ENCODE data around the gene SIGLEC9. TPM values are rescaled to one million over a fixed set of nuclear protein-coding genes. Genes with fewer than 3 reads are reported as not detected.

SIGLEC9 gene
- total RNA-seq, 1 experiment from 2014 or later, result not detected

DNA sequence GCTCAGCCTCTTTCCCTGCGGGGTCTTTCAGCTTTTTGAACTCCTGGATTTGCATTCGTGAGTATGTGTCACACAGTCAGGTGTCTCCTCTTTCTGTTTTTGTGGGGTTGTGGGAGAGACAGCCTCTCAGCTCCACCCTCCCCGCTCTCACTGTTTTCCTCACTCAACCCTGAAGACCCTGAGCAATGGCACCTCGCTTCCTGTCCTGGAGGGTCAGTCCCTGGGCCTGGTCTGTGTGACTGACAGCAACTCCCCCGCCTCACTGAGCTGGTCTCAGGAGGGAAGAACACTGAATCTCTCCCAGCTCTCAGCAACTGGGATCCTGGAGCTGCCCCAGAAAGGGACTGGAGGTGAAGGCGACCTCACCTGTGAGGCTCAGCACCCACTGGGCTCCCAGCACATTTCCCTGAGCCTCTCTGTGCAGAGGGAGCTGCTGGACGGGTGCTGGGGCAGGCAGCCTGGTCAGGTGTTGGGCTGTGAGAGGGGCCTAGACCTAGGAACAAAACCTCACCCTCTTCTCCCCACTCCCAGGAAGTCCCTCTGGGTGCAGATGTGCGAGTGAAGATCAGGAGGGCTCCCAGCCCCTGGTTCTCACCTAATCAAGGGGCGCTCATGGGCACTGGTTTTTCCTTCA is 13.2 kb downstream of the SIGLEC9 start:
- POLR2A ChIA-PET, result no interaction called here
- H3K4me1 Mint-ChIP-seq, result peaks cover 25% of the 10 kb centered on the region
- no peaks in the 10 kb centered on the region for H3K9me3 Mint-ChIP-seq
- DNase-seq (ENCODE audit: low spot score), result no peak
- H3K27me3 Mint-ChIP-seq (ENCODE audit: low read depth), result peaks cover 9% of the 10 kb centered on the region
- no peak overlapping the region for H3K27ac Mint-ChIP-seq
- no peak overlapping the region for H3K4me3 Mint-ChIP-seq
- TF ChIP-seq, protein P1, sequence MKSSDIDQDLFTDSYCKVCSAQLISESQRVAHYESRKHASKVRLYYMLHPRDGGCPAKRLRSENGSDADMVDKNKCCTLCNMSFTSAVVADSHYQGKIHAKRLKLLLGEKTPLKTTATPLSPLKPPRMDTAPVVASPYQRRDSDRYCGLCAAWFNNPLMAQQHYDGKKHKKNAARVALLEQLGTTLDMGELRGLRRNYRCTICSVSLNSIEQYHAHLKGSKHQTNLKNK (CRISPR knock-in tag; IDR thresholded peaks at IDR 0.05), result no peak
- TF ChIP-seq, protein P2, sequence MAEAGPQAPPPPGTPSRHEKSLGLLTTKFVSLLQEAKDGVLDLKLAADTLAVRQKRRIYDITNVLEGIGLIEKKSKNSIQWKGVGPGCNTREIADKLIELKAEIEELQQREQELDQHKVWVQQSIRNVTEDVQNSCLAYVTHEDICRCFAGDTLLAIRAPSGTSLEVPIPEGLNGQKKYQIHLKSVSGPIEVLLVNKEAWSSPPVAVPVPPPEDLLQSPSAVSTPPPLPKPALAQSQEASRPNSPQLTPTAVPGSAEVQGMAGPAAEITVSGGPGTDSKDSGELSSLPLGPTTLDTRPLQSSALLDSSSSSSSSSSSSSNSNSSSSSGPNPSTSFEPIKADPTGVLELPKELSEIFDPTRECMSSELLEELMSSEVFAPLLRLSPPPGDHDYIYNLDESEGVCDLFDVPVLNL (CRISPR knock-in tag; IDR thresholded peaks at IDR 0.05; ENCODE audit: borderline replicate concordance, low read depth), result no peak
- TF ChIP-seq ETV6 (CRISPR knock-in tag; IDR thresholded peaks at IDR 0.05), result no peak
- TF ChIP-seq GABPB1 (CRISPR knock-in tag; IDR thresholded peaks at IDR 0.05), result no peak
- no peak for TF ChIP-seq ZNF423 (CRISPR knock-in tag; IDR thresholded peaks at IDR 0.05)
- TF ChIP-seq ESRRA (CRISPR knock-in tag; IDR thresholded peaks at IDR 0.05; ENCODE audit: borderline replicate concordance), result no peak
- TF ChIP-seq SP1 (CRISPR knock-in tag; conservative IDR thresholded peaks at IDR 0.05), result no peak
- no peak for TF ChIP-seq RELA (CRISPR knock-in tag; IDR thresholded peaks at IDR 0.05; ENCODE audit: borderline replicate concordance)
- TF ChIP-seq ZNF219 (CRISPR knock-in tag; IDR thresholded peaks at IDR 0.05; ENCODE audit: borderline replicate concordance), result no peak
- TF ChIP-seq FOXP1 (CRISPR knock-in tag; IDR thresholded peaks at IDR 0.05; ENCODE audit: borderline replicate concordance), result no peak
- no peaks in the 10 kb centered on the region for H3K36me3 Mint-ChIP-seq
- CTCF ChIA-PET, result interaction anchor here (0.6 to 1.1 kb wide), 4 partner anchors 20 to 523 kb away, joined by 3 to 4 read pairs (median 4); no protein-coding TSS in a partner anchor
- ATAC-seq, result no peak

DNA sequence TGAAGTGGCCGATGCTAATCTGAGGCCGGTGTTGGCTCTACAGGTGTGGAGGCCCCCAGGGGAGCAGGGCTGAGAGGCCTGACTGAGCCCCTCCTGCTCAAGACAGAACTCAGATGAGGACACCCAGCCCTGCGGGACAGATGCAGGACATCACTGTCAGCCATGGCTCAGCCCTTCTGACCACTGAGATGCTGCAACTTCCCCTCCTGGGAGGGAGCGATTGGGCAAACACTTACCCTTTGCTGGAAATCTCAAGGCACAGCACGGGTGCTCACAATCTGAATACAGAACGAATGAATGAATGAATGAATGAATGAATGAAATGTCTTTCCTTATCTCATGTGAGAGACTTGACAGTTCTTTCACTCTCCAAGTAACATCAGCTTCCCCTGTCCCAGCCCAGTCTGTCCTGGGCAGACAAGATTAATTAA is 13.9 kb downstream of the SIGLEC9 start:
- no peak overlapping the region for H3K27ac Mint-ChIP-seq
- CTCF ChIA-PET, result interaction anchor here (1.0 to 1.1 kb wide), 3 partner anchors 27 to 523 kb away, joined by 3 to 4 read pairs (median 4); no protein-coding TSS in a partner anchor
- TF ChIP-seq, protein P3, sequence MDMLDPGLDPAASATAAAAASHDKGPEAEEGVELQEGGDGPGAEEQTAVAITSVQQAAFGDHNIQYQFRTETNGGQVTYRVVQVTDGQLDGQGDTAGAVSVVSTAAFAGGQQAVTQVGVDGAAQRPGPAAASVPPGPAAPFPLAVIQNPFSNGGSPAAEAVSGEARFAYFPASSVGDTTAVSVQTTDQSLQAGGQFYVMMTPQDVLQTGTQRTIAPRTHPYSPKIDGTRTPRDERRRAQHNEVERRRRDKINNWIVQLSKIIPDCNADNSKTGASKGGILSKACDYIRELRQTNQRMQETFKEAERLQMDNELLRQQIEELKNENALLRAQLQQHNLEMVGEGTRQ (CRISPR knock-in tag; IDR thresholded peaks at IDR 0.05), result no peak
- no peak for TF ChIP-seq GABPB1 (CRISPR knock-in tag; IDR thresholded peaks at IDR 0.05)
- no peak for TF ChIP-seq ZNF263 (CRISPR knock-in tag; IDR thresholded peaks at IDR 0.05; ENCODE audit: low read depth)
- TF ChIP-seq ETV6 (CRISPR knock-in tag; IDR thresholded peaks at IDR 0.05), result no peak
- TF ChIP-seq, protein P4, sequence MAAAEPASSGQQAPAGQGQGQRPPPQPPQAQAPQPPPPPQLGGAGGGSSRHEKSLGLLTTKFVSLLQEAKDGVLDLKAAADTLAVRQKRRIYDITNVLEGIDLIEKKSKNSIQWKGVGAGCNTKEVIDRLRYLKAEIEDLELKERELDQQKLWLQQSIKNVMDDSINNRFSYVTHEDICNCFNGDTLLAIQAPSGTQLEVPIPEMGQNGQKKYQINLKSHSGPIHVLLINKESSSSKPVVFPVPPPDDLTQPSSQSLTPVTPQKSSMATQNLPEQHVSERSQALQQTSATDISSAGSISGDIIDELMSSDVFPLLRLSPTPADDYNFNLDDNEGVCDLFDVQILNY (CRISPR knock-in tag; IDR thresholded peaks at IDR 0.05), result no peak
- TF ChIP-seq SOX15 (CRISPR knock-in tag; IDR thresholded peaks at IDR 0.05), result no peak
- TF ChIP-seq, protein P5, sequence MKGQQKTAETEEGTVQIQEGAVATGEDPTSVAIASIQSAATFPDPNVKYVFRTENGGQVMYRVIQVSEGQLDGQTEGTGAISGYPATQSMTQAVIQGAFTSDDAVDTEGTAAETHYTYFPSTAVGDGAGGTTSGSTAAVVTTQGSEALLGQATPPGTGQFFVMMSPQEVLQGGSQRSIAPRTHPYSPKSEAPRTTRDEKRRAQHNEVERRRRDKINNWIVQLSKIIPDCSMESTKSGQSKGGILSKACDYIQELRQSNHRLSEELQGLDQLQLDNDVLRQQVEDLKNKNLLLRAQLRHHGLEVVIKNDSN (CRISPR knock-in tag; IDR thresholded peaks at IDR 0.05), result no peak
- TF ChIP-seq, protein P6, sequence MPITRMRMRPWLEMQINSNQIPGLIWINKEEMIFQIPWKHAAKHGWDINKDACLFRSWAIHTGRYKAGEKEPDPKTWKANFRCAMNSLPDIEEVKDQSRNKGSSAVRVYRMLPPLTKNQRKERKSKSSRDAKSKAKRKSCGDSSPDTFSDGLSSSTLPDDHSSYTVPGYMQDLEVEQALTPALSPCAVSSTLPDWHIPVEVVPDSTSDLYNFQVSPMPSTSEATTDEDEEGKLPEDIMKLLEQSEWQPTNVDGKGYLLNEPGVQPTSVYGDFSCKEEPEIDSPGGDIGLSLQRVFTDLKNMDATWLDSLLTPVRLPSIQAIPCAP (CRISPR knock-in tag; IDR thresholded peaks at IDR 0.05), result no peak
- TF ChIP-seq ZNF121 (CRISPR knock-in tag; IDR thresholded peaks at IDR 0.05), result no peak
- TF ChIP-seq FOXP1 (CRISPR knock-in tag; IDR thresholded peaks at IDR 0.05; ENCODE audit: borderline replicate concordance), result no peak
- TF ChIP-seq, protein P7, sequence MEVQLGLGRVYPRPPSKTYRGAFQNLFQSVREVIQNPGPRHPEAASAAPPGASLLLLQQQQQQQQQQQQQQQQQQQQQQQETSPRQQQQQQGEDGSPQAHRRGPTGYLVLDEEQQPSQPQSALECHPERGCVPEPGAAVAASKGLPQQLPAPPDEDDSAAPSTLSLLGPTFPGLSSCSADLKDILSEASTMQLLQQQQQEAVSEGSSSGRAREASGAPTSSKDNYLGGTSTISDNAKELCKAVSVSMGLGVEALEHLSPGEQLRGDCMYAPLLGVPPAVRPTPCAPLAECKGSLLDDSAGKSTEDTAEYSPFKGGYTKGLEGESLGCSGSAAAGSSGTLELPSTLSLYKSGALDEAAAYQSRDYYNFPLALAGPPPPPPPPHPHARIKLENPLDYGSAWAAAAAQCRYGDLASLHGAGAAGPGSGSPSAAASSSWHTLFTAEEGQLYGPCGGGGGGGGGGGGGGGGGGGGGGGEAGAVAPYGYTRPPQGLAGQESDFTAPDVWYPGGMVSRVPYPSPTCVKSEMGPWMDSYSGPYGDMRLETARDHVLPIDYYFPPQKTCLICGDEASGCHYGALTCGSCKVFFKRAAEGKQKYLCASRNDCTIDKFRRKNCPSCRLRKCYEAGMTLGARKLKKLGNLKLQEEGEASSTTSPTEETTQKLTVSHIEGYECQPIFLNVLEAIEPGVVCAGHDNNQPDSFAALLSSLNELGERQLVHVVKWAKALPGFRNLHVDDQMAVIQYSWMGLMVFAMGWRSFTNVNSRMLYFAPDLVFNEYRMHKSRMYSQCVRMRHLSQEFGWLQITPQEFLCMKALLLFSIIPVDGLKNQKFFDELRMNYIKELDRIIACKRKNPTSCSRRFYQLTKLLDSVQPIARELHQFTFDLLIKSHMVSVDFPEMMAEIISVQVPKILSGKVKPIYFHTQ (CRISPR knock-in tag; IDR thresholded peaks at IDR 0.05), result no peak
- TF ChIP-seq, protein P8, sequence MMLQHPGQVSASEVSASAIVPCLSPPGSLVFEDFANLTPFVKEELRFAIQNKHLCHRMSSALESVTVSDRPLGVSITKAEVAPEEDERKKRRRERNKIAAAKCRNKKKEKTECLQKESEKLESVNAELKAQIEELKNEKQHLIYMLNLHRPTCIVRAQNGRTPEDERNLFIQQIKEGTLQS (CRISPR knock-in tag; conservative IDR thresholded peaks at IDR 0.05), result no peak
- no peaks in the 10 kb centered on the region for H3K36me3 Mint-ChIP-seq
- H3K9me3 Mint-ChIP-seq, result no peaks in the 10 kb centered on the region
- DNase-seq (ENCODE audit: low spot score) (no peak), ATAC-seq (no peak)
- POLR2A ChIA-PET, result no interaction called here
- H3K4me1 Mint-ChIP-seq, result peaks cover 25% of the 10 kb centered on the region
- H3K27me3 Mint-ChIP-seq (ENCODE audit: low read depth), result peaks cover 9% of the 10 kb centered on the region
- no peak overlapping the region for H3K4me3 Mint-ChIP-seq
